GM21367 (cell line): ENCODE measurements around the gene CYLC2.

Experiments used
- ATAC-seq: cut with Tn5 transposase; IDR thresholded peaks from one replicate; pipeline ENCODE4 v1.9.1; 2021; ENCODE audit not compliant: unreplicated experiment

Gene CYLC2

GRCh38 chr9:102995033-102995432 is at the start of gene CYLC2:
Gene CYLC2 (plus strand): TSS chr9:102995333. CDS start chr9:102995381, 48 bp downstream.
- ATAC-seq: no peak

- no peak for ATAC-seq
Observed at GRCh38 chr9:102950346-102950745, 44.8 kb upstream of the CYLC2 start.

GRCh38 chr9:102966999-102967398 is 28.1 kb upstream of the CYLC2 start:
- no peak for ATAC-seq

- ATAC-seq: no peak
Observed at GRCh38 chr9:102967979-102968378, 27.2 kb upstream of the CYLC2 start.

- no peak for ATAC-seq
Observed at GRCh38 chr9:102972780-102973179, 22.4 kb upstream of the CYLC2 start.

GRCh38 chr9:102974530-102974929 is 20.6 kb upstream of the CYLC2 start:
- no peak for ATAC-seq

GRCh38 chr9:102975251-102975650 is 19.9 kb upstream of the CYLC2 start:
- ATAC-seq: no peak

GRCh38 chr9:102985162-102985895 is 9.8 kb upstream of the CYLC2 start:
- ATAC-seq: no peak

GRCh38 chr9:102986425-102986824 is 8.7 kb upstream of the CYLC2 start:
- no peak for ATAC-seq

GRCh38 chr9:103003689-103004088 is 8.6 kb downstream of the CYLC2 start:
- ATAC-seq: no peak

- no peak for ATAC-seq
Observed at GRCh38 chr9:103014242-103014641, 19.1 kb downstream of the CYLC2 start.

GRCh38 chr9:103025796-103026195 is 30.7 kb downstream of the CYLC2 start:
- ATAC-seq: no peak

- no peak for ATAC-seq
Observed at GRCh38 chr9:103037508-103038477, 42.7 kb downstream of the CYLC2 start.

GRCh38 chr9:103041961-103042360 is 46.8 kb downstream of the CYLC2 start:
- no peak for ATAC-seq
